LNCaP clone FGC (cell line): Measurements from ENCODE around the gene BTBD6.

ENCODE experiments used
- DNase-seq: peaks from one replicate; pipeline ENCODE4 v3.0.0-alpha.2; 2011; ENCODE audit warnings: low read depth
- H3K4me3 ChIP-seq: 2 replicates; pipeline ENCODE4 v1.5.1; 2011; ENCODE audit warnings: mild to moderate bottlenecking, low read depth, low read length, control low read depth
- TF ChIP-seq, protein P1 (sequence below): IDR thresholded peaks from 2 replicates; pipeline ENCODE4 v1.5.1; 2012; ENCODE audit warnings: mild to moderate bottlenecking; ENCODE audit not compliant: control insufficient read depth, insufficient read depth; ENCODE audit errors: extremely low read depth

BTBD6 gene

DNA sequence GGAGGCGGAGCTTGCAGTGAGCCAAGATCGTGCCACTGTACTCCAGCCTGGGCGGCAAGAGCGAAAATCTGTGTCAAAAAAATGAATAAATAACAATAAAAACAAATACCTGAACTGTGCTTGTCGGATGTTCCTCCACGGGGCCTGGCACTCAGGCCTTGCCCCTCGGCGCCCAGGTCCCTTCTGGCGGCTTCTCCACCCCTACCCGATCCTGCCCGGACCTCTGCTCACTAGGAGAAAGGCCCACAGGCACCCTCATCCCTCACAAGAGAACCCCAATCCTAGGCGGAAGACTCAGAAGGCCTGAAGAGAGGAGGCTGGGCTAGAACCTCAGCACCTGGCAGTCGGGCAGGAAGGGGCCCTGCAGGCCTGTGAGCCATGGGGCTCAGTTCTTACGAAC is 21.0 kb upstream of the BTBD6 start:
- DNase-seq = no peak
- no peak overlapping the region for H3K4me3 ChIP-seq
- TF ChIP-seq, protein P1, sequence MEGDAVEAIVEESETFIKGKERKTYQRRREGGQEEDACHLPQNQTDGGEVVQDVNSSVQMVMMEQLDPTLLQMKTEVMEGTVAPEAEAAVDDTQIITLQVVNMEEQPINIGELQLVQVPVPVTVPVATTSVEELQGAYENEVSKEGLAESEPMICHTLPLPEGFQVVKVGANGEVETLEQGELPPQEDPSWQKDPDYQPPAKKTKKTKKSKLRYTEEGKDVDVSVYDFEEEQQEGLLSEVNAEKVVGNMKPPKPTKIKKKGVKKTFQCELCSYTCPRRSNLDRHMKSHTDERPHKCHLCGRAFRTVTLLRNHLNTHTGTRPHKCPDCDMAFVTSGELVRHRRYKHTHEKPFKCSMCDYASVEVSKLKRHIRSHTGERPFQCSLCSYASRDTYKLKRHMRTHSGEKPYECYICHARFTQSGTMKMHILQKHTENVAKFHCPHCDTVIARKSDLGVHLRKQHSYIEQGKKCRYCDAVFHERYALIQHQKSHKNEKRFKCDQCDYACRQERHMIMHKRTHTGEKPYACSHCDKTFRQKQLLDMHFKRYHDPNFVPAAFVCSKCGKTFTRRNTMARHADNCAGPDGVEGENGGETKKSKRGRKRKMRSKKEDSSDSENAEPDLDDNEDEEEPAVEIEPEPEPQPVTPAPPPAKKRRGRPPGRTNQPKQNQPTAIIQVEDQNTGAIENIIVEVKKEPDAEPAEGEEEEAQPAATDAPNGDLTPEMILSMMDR = no peak

DNA sequence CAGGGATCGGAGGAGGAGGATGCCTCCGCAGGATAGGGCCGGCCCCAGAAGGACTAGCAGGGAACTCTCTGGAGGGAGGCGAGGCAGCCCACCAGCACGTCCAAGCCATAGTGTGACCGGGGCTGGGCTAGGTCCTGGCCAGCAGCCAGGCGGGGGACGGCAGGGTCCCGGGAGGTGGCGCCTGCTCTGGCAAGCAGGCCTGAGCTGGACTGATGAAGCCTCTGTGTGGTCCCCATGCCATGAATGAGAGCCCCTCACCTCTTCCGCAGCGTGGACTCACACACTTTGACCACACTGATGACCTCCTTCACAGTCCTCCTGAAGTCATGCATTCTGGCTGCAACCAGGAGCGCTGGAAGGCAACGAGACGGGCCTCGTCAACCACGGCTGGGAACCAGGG is 19.8 kb upstream of the BTBD6 start:
- H3K4me3 ChIP-seq = no peak overlapping the region
- DNase-seq = no peak
- TF ChIP-seq, protein P1 = no peak

DNA sequence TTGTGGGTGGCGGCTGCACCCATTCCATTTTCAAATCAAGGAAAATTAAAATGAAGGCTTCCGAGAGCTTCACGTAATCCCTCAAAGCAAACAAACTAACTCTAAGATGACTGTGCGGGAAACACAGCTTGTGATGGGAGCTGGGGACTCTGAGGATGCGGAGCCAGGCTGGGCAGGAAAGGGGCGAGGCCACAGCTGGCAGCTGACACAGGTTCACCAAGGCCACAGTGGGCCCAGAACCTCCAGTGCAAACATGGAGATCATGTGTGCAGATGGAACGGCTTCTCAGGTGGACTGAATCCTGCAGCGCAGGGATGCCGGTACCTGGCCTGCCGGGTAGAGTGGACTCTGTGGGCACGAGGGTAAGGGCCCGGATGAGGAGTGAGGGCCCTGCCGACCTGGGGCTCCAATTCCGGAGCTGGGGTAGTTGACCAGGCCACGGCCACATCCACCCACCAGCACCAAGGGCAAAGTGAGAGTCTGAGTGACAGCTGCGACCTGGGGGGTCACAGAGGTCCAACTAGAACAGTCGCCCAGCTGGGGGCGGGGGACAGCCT is 19.2 kb upstream of the BTBD6 start:
- TF ChIP-seq, protein P1 = no peak
- DNase-seq = no peak
- no peak overlapping the region for H3K4me3 ChIP-seq

DNA sequence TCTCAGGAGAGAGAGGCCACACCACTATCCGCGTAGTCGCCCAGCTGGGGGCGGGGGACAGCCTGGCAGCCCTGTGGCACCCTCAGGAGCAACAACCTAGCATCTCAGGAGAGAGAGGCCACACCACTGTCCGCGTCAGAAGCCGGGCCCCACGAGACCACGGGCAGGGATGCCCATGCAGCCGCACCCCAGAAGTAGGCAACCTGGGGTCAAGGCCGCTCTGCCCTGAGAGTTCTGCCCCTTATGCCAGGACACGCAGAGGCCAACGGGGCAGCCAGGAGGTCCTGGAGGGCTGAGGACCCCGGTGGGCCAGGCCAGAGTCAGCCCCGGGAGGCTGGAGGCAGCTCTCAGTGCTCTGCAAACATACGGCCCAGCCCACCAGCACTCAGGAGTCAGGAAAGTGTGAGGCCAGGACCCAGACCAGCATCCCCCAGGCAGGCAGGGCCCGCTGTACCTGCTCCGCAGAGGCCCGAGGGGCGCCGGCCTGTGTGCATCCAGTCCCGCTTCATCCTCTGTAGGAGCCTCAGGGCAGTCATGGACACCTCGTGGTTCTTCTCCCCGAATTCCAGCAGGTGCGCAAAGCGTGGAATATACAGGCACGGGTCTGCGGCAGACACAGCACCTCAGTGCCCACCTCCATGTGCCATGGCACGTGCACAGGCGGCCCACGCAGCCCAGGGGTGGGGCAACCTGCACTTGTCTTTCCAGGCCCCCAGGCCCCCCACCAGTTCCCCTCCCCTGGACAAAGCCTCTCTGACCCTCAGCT is 7.3 kb upstream of the BTBD6 start:
- no peak for DNase-seq
- no peak overlapping the region for H3K4me3 ChIP-seq
- TF ChIP-seq, protein P1 = no peak

DNA sequence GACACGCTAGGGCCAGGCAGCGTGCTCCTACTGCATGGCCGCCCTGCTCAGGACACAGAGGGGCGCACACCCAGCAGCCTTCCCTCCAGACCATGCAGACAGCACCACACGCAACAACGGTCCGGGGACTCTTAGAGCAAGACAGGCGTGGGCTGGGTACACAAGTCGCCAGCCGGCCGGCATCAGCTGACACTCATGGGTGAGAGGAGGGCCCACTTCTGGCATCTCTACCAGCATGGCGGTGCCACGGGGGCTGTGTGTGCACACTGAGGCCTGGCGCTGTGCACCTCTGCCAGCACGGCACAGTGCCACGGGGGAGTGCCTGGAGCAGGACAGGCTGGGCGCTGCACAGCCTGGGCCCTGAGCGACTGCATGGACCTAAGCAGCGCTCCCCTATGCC is 6.7 kb upstream of the BTBD6 start:
- no peak overlapping the region for H3K4me3 ChIP-seq
- no peak for DNase-seq
- TF ChIP-seq, protein P1 = no peak

DNA sequence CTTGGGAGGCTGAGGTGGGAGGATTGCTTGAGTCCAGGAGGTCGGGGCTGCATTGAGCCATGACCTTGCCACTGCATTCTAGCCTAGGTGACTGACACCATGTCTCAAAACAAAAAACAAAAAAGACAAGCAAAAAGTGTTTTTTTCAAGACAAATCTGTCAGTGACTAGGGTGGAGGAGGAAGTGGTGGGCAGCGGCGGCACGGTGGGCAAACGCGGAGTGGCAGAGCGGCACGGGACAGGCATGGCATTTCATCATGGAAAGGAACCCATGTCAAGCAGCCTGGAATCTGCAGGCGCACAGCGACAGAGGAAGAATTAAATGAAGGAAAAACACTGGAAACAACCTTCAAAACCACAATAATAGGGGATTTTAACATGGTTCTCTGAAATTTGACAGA is 4.0 kb upstream of the BTBD6 start:
- no peak for DNase-seq
- TF ChIP-seq, protein P1 = no peak
- no peak overlapping the region for H3K4me3 ChIP-seq

DNA sequence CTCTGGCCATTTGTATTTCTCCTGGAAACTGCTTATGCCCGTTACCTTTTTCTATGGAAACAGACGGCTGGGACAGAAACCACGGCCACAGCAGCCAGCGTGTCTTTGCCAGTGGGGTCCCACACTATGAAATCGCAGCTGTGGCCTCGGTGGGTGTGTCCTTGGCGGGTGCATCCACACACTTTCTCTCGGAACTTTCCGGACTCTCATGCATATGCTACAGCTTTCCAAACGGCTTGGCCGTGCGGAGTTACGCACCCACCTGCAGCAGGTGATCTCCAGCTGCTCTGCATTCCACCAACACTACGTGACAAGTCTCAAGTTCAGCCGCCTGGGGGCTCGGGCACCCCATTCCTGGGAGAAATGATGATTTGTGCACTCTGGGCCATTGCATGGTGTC is 1.3 kb upstream of the BTBD6 start:
- DNase-seq = no peak
- no peak overlapping the region; the same call in 1 of the 2 replicates for H3K4me3 ChIP-seq
- TF ChIP-seq, protein P1 = no peak
